ENCODE results near the gene CLDN6. TPM values are rescaled to one million over a fixed set of nuclear protein-coding genes. Genes with fewer than 3 reads are reported as not detected.
A peak's percentile ranks its signal among the peaks of the same experiment; 100 is the strongest.

The CLDN6 gene
- total and polyA plus RNA-seq, 8 donors = not detected

DNA sequence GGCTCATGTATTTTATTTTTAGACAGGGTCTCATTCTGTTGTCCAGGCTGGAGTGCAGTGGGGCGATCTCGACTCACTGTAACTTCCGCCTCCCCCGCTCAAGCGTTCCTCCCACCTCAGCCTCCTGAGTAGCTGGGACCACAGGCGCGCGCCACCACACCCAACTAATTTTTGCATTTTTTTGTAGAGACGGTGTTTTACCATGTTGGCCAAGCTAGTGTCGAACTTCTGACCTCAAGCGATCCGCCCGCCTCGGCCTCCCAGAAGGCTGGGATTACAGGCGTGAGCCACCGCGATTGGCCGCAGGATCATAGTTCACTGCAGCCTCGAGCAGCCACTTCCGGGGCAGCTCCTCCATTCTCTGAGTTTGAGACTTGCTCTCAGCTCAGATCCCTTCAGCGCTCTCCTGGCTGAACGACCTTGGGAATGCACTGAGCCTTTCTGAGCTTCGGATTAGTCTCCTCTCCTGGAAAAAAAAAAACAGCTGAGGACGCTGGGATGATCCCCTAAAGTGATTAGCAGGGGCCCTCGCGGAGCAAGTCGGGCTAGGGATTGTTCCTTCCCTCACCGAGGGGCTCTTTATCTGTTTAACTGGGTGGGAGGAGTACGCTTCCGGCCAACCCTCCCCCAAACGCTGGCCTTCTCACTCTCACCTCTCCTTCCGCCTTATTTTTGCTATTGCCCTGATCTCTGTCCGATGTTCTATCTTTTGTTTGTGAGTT is 36.6 kb downstream of the CLDN6 start:
- no peaks in the 10 kb centered on the region for H3K9me3 ChIP-seq
- H3K27me3 ChIP-seq = peaks cover 0 to 20% (median 7%) of the 10 kb centered on the region in 3 donors
- peak overlapping the region in 1 of 5 donors; percentile 92 for H3K27ac ChIP-seq

DNA sequence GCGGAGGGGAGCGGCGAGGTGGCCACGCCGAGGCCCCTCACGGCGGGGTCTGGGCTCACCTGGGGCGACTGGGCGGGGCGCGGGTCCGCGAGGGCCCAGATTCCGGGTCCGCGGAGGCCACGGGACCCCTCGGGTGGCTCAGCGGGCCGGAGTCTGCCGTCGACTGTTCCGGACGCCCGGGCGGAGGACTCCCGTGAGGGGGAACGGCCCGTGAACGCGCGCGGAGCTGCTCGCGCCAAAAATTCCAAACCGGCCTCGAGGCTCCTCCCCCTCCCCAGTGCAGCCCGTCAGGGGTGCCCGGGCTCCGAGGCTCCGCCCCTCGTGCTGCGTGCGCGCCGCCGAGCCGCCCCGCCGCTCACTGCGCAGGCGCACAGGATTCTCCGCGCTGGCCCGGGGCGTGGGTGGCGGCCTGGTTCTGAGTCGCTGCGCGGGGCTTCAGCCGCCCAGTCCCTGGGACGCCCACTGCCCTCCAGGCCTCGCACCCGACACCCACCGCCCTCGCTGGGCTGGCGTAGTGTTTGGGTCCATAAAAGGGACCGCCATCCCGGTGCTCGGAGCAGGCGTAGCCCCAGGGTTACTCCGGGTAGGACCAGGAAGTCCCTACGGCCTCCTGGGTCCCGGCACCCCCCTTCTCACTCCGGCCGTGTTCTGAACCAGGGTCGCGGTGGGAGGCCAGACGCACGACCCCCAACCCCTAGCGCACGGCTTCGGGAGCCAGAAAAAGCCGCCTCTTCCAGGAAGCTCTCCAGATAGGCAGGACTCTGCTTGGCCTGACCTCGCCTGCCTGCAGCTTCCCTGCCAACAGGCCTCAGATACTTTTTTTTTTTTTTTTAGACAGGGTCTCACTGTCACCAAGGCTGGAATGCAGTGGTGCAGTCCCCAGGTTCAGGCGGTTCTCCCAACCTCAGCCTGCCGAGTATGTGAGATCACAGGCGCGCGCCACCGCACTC is 37.5 kb downstream of the CLDN6 start, which contains the start of gene PKMYT1:
TSS of gene PKMYT1 (minus strand) at position 220 of the 950 bp plus-strand sequence. CDS start 789 bp downstream, outside the sequence.
- peak; percentile 94 to 98 for DNase-seq
- peak within 1 kb of the TSS; percentile 87 to 95 (median 92) for H3K27ac ChIP-seq
- H3K27me3 ChIP-seq = peaks cover 0 to 20% (median 7%) of the 10 kb centered on the region in 3 donors
- no peaks in the 10 kb centered on the region for H3K36me3 ChIP-seq
- H3K4me3 ChIP-seq = peak within 1 kb of the TSS; percentile 64 to 82 (median 74)
- WGBS, 5 donors = 6 to 12% (median 9%) methylated on average over 41 to 91 of the region's 91 CpGs
- TF ChIP-seq, protein P1, sequence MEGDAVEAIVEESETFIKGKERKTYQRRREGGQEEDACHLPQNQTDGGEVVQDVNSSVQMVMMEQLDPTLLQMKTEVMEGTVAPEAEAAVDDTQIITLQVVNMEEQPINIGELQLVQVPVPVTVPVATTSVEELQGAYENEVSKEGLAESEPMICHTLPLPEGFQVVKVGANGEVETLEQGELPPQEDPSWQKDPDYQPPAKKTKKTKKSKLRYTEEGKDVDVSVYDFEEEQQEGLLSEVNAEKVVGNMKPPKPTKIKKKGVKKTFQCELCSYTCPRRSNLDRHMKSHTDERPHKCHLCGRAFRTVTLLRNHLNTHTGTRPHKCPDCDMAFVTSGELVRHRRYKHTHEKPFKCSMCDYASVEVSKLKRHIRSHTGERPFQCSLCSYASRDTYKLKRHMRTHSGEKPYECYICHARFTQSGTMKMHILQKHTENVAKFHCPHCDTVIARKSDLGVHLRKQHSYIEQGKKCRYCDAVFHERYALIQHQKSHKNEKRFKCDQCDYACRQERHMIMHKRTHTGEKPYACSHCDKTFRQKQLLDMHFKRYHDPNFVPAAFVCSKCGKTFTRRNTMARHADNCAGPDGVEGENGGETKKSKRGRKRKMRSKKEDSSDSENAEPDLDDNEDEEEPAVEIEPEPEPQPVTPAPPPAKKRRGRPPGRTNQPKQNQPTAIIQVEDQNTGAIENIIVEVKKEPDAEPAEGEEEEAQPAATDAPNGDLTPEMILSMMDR (IDR thresholded peaks at IDR 0.05) = no peak
- TF ChIP-seq EP300 (IDR thresholded peaks at IDR 0.05) (no peak), POLR2AphosphoS5 (IDR thresholded peaks at IDR 0.05) (peak; percentile 85 to 99 (median 99)), POLR2A (IDR thresholded peaks at IDR 0.05) (peak in 2 of 4 donors; percentile 65 to 78)
- peaks cover 28 to 62% (median 51%) of the 10 kb centered on the region in 4 donors for H3K4me1 ChIP-seq
- H3K9me3 ChIP-seq = no peaks in the 10 kb centered on the region
- intact Hi-C loops (cut with DNase I; ENCODE audit: low total_unique reads) = no loop called here

More for the DNA sequence above, 36.6 kb downstream of the CLDN6 start:
- TF ChIP-seq EP300 (IDR thresholded peaks at IDR 0.05) (no peak), POLR2A (IDR thresholded peaks at IDR 0.05) (no peak), POLR2AphosphoS5 (IDR thresholded peaks at IDR 0.05) (no peak)
- TF ChIP-seq, protein P1 (IDR thresholded peaks at IDR 0.05) = no peak
- WGBS, 5 donors = 47 to 59% (median 54%) methylated on average over 33 of the region's 33 CpGs
- Histone ChIP-seq H3K4me3 (peak overlapping the region in 3 of 4 donors; percentile 64 to 79 (median 70)), H3K36me3 (no peaks in the 10 kb centered on the region), H3K4me1 (peaks cover 32 to 69% (median 56%) of the 10 kb centered on the region in 4 donors)
- intact Hi-C loops (cut with DNase I; ENCODE audit: low total_unique reads) = no loop called here
- no peak for DNase-seq

DNA sequence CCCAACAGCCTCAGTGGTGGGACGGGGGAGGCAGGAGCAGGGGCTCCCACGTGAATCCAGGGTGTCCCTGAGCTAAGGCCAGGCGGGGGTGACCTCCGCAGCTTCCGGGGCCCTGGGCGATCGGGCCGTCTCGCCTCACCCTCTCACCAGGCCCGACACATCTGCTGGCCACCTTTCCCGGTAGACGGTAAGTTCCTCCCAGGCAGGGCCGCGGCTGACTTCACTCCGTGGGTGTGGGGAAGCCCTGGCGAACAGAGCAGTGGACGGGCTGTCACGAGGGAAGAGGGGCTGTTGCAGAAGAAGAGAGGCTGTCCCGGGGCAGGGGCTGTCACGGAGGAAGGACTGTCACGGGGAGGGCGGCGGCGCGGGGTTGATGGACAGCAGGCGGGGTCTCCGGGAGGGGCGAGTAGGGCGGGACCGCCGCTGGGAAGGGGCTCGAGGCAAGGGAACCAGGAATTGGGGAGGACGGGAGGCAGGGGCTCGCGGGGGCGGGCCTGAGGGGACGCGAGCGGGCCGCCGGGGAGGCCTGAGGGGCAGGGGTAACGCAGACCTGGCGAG is 38.2 kb downstream of the CLDN6 start:
- no peaks in the 10 kb centered on the region for H3K36me3 ChIP-seq
- peaks cover 26 to 54% (median 44%) of the 10 kb centered on the region in 4 donors for H3K4me1 ChIP-seq
- intact Hi-C loops (cut with DNase I; ENCODE audit: low total_unique reads) = no loop called here
- H3K27ac ChIP-seq = peak overlapping the region in 3 of 5 donors; percentile 90 to 94 (median 92)
- TF ChIP-seq, protein P1 (IDR thresholded peaks at IDR 0.05) = no peak
- TF ChIP-seq POLR2AphosphoS5 (IDR thresholded peaks at IDR 0.05) (no peak), EP300 (IDR thresholded peaks at IDR 0.05) (no peak), POLR2A (IDR thresholded peaks at IDR 0.05) (no peak)
- no peak for DNase-seq
- no peaks in the 10 kb centered on the region for H3K9me3 ChIP-seq
- H3K4me3 ChIP-seq = peak overlapping the region; percentile 64 to 82 (median 74)
- H3K27me3 ChIP-seq = peaks cover 0 to 20% (median 7%) of the 10 kb centered on the region in 3 donors
- 1 to 6% (median 5%) methylated on average over 22 to 43 of the region's 43 CpGs for WGBS, 5 donors

All from stomach (tissue), 9 donors.